DND-41 (cell line): ENCODE results near the gene ITSN1.
A peak's percentile ranks its signal among the peaks of the same experiment; 100 is the strongest.

Source experiments
- ATAC-seq: fragments of 200-7000 bp; cut with Tn5 transposase; 3 replicates; pipeline ENCODE4 v1.9.1; 2021; ENCODE audit warnings: low read depth; ENCODE audit not compliant: insufficient read depth
- DNase-seq: peaks from one replicate; pipeline ENCODE4 v3.0.0-alpha.2; 2020
- H2AFZ ChIP-seq: 2 replicates; pipeline ENCODE4 v1.6.0; 2012; ENCODE audit warnings: low read depth, low read length
- H3K27ac ChIP-seq: 2 replicates; pipeline ENCODE4 v1.5.1; 2012; ENCODE audit warnings: low read length, inconsistent platforms
- H3K27me3 ChIP-seq: fragments of 200-600 bp; sonication (generic); 2 replicates; pipeline ENCODE4 v1.6.0; 2012; ENCODE audit warnings: low read length, mild to moderate bottlenecking, inconsistent platforms; ENCODE audit not compliant: insufficient read depth, poor library complexity
- H3K36me3 ChIP-seq: 2 replicates; pipeline ENCODE4 v1.5.1; 2012; ENCODE audit warnings: low read length, inconsistent platforms; ENCODE audit not compliant: insufficient read depth
- H3K4me1 ChIP-seq: 2 replicates; pipeline ENCODE4 v1.5.1; 2012; ENCODE audit warnings: mild to moderate bottlenecking, low read length; ENCODE audit not compliant: insufficient read depth
- H3K4me2 ChIP-seq: 2 replicates; pipeline ENCODE4 v1.6.0; 2012; ENCODE audit warnings: mild to moderate bottlenecking, moderate library complexity, low read length, inconsistent platforms; ENCODE audit not compliant: insufficient read depth
- H3K4me3 ChIP-seq, 2 experiments: fragments of 200-600 bp in 1 of 2; shearing (Covaris generic) in 1 of 2; 2 replicates each; pipeline ENCODE4 v1.5.1; 2012 to 2016; ENCODE audit warnings: inconsistent platforms in 2 of 2, low read length in 2 of 2, mild to moderate bottlenecking in 2 of 2, low read depth in 1 of 2, moderate library complexity in 1 of 2
- H3K79me2 ChIP-seq: 2 replicates; pipeline ENCODE4 v1.6.0; 2012; ENCODE audit warnings: low read length, inconsistent platforms; ENCODE audit not compliant: insufficient read depth
- H3K9ac ChIP-seq: 2 replicates; pipeline ENCODE4 v1.6.0; 2012; ENCODE audit warnings: low read depth, mild to moderate bottlenecking, inconsistent platforms, low read length, moderate library complexity
- H3K9me3 ChIP-seq: 2 replicates; pipeline ENCODE4 v1.5.1; 2012; ENCODE audit warnings: low read length, moderate library complexity, mild to moderate bottlenecking, inconsistent platforms; ENCODE audit not compliant: insufficient read depth, severe bottlenecking
- H4K20me1 ChIP-seq: 2 replicates; pipeline ENCODE4 v1.6.0; 2012; ENCODE audit warnings: low read length; ENCODE audit not compliant: insufficient read depth
- EZH2 ChIP-seq: IDR thresholded peaks from 3 replicates; pipeline ENCODE4 v1.6.1; 2012; ENCODE audit warnings: borderline replicate concordance, low read depth, mild to moderate bottlenecking, moderate library complexity, low read length, inconsistent platforms; ENCODE audit not compliant: severe bottlenecking
- TF ChIP-seq, protein P1 (sequence below): IDR thresholded peaks from 2 replicates; pipeline ENCODE4 v1.5.1; 2012; ENCODE audit warnings: borderline replicate concordance, low read length, moderate library complexity, mild to moderate bottlenecking; ENCODE audit not compliant: poor library complexity, severe bottlenecking; ENCODE audit errors: extremely low read depth

ITSN1 gene

DNA sequence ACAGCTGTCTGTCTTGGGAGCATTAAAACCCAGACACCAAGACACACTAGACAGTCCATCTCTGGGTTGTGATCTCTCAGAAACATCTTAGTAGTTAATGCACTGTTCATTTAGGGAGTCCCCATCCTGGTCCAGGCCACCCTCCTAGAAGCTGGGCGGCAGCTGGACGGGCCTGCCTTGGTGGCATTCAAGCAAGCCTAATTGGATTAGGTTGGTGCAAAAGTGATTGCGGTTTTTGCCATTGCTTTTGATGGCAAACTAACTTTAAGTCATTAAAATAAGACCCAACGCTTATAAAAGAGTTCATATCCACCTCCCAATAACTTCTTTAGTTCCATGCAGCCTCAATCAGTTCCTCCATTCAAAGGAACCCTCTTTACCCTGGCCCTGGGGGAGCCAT, 251.6 kb downstream of the ITSN1 start:
- DNase-seq (no peak), ATAC-seq (no peak)
- H3K4me2 ChIP-seq, result 0 out of 2 replicates have a peak overlapping the region, but pooled peaks have one; percentile 58
- H3K79me2 ChIP-seq, result no peaks in the 10 kb centered on the region
- H3K4me3 ChIP-seq, result no peak overlapping the region
- H3K9ac ChIP-seq, result no peak overlapping the region
- H3K27me3 ChIP-seq, result no peaks in the 10 kb centered on the region
- H3K36me3 ChIP-seq, result no peaks in the 10 kb centered on the region
- H3K27ac ChIP-seq, result no peak overlapping the region
- H3K4me1 ChIP-seq, result peaks cover 16% of the 10 kb centered on the region
- H3K9me3 ChIP-seq, result no peaks in the 10 kb centered on the region
- H4K20me1 ChIP-seq, result no peaks in the 10 kb centered on the region
- H2AFZ ChIP-seq, result peak overlapping the region; percentile 82
- TF ChIP-seq, protein P1, sequence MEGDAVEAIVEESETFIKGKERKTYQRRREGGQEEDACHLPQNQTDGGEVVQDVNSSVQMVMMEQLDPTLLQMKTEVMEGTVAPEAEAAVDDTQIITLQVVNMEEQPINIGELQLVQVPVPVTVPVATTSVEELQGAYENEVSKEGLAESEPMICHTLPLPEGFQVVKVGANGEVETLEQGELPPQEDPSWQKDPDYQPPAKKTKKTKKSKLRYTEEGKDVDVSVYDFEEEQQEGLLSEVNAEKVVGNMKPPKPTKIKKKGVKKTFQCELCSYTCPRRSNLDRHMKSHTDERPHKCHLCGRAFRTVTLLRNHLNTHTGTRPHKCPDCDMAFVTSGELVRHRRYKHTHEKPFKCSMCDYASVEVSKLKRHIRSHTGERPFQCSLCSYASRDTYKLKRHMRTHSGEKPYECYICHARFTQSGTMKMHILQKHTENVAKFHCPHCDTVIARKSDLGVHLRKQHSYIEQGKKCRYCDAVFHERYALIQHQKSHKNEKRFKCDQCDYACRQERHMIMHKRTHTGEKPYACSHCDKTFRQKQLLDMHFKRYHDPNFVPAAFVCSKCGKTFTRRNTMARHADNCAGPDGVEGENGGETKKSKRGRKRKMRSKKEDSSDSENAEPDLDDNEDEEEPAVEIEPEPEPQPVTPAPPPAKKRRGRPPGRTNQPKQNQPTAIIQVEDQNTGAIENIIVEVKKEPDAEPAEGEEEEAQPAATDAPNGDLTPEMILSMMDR, result no peak
- no peak for TF ChIP-seq EZH2

DNA sequence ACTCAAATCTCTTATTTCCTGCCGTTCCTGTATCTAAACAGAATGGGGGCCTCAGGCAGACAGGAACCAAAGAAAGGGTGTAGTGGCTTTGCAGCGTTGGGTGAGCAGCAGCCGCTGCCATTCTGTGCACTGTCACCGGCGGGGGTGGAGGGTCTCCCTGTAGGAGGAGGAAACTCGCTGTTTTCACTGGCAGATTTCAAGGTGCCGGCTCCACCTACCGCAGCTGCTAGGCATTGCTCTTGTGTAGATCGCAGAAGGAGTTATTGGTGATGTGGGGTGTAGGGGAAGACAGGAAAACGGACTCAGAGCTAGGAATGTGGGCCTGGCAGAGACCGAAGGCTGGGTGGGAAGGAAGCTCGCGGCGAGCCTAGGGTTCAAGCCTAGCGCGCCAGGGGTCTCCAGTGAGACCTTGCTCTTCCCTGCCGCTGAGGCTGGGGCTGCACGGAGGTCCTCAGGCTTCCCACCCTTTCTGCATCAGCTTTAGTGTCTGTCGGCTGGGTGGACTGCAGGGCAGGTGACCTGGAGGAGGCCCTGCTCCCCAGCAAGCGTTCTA, 252.5 kb downstream of the ITSN1 start:
- Histone ChIP-seq H3K4me2 (peak overlapping the region; percentile 58), H4K20me1 (no peaks in the 10 kb centered on the region), H3K9ac (peak overlapping the region; percentile 24), H3K4me3 (peak overlapping the region in 1 of 2 experiments; percentile 30; a peak in 1 of 4 replicates), H3K9me3 (no peaks in the 10 kb centered on the region), H3K79me2 (no peaks in the 10 kb centered on the region), H3K27ac (peak overlapping the region; percentile 50; the same call in 1 of the 2 replicates), H3K36me3 (no peaks in the 10 kb centered on the region), H2AFZ (peak overlapping the region; percentile 82), H3K4me1 (peaks cover 16% of the 10 kb centered on the region), H3K27me3 (no peaks in the 10 kb centered on the region)
- ATAC-seq (peak; percentile 100), DNase-seq (peak; percentile 88)
- TF ChIP-seq, protein P1, result peak; percentile 91
- no peak for TF ChIP-seq EZH2

DNA sequence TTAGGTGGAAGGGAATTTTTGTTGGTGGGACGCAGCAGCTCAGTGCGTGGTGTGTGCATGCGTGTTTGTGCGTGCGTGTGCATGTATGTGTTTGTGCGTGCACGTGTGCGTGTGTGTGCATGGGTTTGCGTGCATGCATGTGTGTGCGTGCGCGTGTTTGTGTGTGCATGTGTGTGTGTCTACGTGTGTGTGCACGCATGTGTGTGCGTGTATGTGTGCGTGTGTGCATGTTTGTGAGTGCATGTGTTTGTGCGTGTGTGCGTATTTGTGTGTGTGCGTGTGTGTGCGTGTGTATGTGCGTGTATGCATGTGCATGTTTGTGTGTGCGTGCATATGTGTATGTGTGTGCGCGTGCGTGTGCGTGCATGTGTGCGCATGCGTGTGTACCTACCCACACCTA, 253.1 kb downstream of the ITSN1 start:
- Histone ChIP-seq H3K4me2 (peak overlapping the region; percentile 58), H4K20me1 (no peaks in the 10 kb centered on the region), H3K9me3 (no peaks in the 10 kb centered on the region), H2AFZ (peak overlapping the region; percentile 82), H3K79me2 (no peaks in the 10 kb centered on the region), H3K27me3 (no peaks in the 10 kb centered on the region), H3K4me3 (peak overlapping the region in 1 of 2 experiments; percentile 30; a peak in 1 of 4 replicates), H3K27ac (no peak overlapping the region), H3K9ac (no peak overlapping the region), H3K36me3 (no peaks in the 10 kb centered on the region), H3K4me1 (peaks cover 16% of the 10 kb centered on the region)
- TF ChIP-seq, protein P1, result no peak
- no peak for TF ChIP-seq EZH2
- ATAC-seq (no peak), DNase-seq (no peak)
